Left ventricle myocardium inferior (tissue), 1 donor: Measurements from ENCODE around the gene ISLR2. TPM values are rescaled to one million over a fixed set of nuclear protein-coding genes. Genes with fewer than 3 reads are reported as not detected.
"Not testable (repeated sequence)": the region's sequence is repeated elsewhere in the genome, so short reads cannot be mapped to it uniquely, and the experiment has no call there.

ENCODE experiments used
- DNase-seq: peaks from one replicate; pipeline ENCODE4 v3.0.0-alpha.2; 2020
- H3K27ac ChIP-seq: fragments of 200-600 bp; replicated peaks from 2 replicates; pipeline ENCODE4 v1.8.0; 2021
- H3K27me3 ChIP-seq: fragments of 200-600 bp; 2 replicates; pipeline ENCODE4 v1.8.0; 2021; ENCODE audit warnings: low read depth
- H3K36me3 ChIP-seq: fragments of 200-600 bp; 2 replicates; pipeline ENCODE4 v1.8.0; 2021
- H3K4me1 ChIP-seq: fragments of 200-600 bp; 2 replicates; pipeline ENCODE4 v1.8.0; 2021
- H3K4me3 ChIP-seq: fragments of 200-600 bp; 2 replicates; pipeline ENCODE4 v1.8.0; 2021; ENCODE audit warnings: mild to moderate bottlenecking, moderate library complexity
- H3K9me3 ChIP-seq: fragments of 200-600 bp; replicated peaks from 2 replicates; pipeline ENCODE4 v1.8.0; 2021
- intact Hi-C: fragments of 100-400 bp; cut with micrococcal nuclease; formaldehyde crosslinking; loops from one replicate; pipeline ENCODE4 v1.11.0; 2022
- total RNA-seq: library from RNA; stranded (reverse); fragmentation: NEBNext Ultra II Directional; extraction: Animal tissue kit (Norgen Biotek cat#: 25700); gene quantifications from one replicate; pipeline ENCODE4 v1.2.1, GENCODE V29; 2021
- TF ChIP-seq, protein P1 (sequence below): fragments of 200-600 bp; IDR thresholded peaks from 2 replicates; pipeline ENCODE4 v1.8.0; 2021; ENCODE audit warnings: antibody characterized with exemption, mild to moderate bottlenecking, borderline replicate concordance
- donor health status: DM: no; HTN: yes; CAD: no; lungs with severe emphysema.

ISLR2 gene
- total RNA-seq, 1 donor from 2014 or later: 2.6 TPM

DNA sequence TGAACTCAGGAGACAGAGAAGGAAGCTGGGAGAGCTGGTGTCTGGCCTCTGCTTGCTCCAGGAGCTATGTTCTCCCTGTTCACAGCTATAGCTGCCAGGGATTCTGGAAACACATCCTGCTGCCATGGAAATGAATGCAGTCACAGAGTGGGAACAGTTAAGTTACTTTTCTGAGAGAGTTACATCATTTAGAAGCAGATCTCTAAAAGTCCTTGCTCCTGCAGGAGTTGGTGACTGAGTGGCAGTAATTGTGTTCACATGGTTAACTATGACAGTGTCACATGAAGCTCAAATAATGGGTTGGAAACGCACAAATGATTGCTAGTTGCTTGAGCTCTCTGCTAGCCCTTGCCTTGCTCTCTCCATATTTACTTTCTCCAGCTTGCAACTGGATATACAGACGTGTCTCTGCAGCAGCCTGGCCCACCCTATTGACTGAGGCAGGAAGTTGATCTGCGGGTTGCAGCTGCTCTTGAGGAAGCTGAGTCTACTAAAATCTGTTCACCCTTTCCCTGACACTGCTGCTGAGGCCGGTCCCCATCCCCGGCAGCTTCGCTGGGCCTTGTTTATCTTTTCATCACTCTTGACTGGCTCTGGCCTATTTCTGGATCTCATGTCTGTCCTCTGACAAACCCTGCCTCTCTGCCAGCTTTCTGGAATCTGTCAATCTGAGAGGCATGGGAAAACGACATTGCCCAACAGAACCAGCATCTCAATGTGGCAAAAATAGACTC lies 26.5 kb downstream of the ISLR2 start:
- Histone ChIP-seq H3K4me1 (peaks cover 45% of the 10 kb centered on the region), H3K27me3 (no peaks in the 10 kb centered on the region), H3K36me3 (no peaks in the 10 kb centered on the region), H3K4me3 (no peak overlapping the region), H3K9me3 (no peaks in the 10 kb centered on the region), H3K27ac (peak overlapping the region; percentile 69)
- TF ChIP-seq, protein P1, sequence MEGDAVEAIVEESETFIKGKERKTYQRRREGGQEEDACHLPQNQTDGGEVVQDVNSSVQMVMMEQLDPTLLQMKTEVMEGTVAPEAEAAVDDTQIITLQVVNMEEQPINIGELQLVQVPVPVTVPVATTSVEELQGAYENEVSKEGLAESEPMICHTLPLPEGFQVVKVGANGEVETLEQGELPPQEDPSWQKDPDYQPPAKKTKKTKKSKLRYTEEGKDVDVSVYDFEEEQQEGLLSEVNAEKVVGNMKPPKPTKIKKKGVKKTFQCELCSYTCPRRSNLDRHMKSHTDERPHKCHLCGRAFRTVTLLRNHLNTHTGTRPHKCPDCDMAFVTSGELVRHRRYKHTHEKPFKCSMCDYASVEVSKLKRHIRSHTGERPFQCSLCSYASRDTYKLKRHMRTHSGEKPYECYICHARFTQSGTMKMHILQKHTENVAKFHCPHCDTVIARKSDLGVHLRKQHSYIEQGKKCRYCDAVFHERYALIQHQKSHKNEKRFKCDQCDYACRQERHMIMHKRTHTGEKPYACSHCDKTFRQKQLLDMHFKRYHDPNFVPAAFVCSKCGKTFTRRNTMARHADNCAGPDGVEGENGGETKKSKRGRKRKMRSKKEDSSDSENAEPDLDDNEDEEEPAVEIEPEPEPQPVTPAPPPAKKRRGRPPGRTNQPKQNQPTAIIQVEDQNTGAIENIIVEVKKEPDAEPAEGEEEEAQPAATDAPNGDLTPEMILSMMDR: no peak
- intact Hi-C loops: no loop called here
- no peak for DNase-seq

DNA sequence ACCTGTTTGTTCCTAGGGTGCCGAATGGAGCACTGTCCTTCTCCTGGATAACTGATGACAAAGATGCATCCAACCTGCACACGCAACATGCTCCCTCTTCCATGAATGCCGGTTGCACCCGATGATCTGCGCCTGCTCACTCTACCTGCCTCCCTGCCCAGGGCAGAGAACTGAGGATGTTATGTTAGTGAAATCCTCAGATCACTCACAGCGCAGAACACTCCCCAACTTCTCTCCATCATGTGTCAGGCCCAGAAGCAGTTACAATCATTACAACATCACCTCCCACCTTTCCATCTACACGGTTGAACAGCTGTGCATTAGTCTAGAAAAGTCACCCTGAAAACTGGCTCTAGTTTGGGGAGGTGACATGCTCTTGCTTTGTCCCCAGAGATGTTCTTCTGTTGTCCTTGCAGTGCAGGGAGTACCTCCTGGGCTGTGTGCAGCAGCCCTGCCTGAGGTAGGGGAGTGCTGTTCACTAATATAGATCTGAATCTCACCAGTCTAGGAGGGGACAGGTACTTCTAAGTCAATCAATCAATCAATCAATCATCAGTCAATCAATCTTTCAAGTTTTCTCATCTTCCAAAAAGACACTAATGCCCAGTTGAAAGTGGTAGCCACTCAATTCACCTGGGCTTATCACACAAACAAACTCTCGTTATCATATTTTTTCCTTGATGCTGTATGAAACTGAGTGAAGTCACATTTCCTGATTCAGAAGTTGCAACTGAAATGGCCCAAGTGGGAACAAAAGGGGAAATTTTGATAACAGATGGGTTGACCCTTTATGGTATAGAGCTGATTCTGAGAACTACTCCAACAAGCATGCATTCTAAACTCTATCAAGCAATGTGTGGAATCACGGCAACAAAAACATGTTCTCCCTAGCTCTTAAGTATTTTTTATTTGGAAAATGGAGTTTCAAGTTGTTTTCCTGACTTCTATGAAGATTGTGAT lies 27.8 kb downstream of the ISLR2 start:
- DNase-seq: no peak
- TF ChIP-seq, protein P1: no peak
- Histone ChIP-seq H3K4me3 (no peak overlapping the region), H3K4me1 (peaks cover 45% of the 10 kb centered on the region), H3K27me3 (no peaks in the 10 kb centered on the region), H3K9me3 (no peaks in the 10 kb centered on the region), H3K27ac (peak overlapping the region; percentile 69), H3K36me3 (no peaks in the 10 kb centered on the region)
- intact Hi-C loops: no loop called here

DNA sequence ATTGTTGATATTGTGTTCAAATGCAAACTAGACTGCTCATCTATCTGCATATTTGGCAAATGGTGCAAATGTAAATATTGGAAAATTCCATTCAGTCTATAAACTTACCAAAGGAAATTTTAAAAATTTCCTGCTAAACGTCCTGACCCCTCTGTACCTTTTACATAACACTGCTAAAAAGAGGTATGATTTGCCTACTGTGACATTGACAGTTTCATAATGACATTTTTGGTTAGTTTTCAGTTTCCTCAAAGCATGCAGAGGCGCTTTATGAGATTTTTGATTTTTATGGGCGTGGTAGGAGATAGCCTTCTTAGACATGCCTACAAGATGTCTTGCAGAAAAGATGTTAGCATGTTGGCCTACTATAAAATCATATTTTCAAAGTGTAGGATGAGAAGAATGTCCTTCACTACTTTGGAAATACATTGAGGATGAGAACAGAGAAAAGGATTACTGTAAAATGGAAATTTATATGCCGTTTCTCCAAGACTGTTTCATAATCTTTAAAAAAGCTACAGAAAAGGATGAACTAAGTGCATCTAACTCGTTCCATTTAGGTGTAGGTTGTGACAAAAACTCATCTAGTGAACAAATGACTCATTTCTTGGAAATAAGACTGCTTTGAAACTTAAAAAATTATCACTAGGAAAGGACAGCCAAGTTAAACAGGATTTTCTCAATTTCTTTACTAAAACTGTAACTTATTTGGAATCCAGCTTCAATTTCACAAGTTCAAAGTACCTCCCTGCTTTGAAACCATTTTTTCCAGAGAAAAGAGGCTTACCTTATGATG lies 28.7 kb downstream of the ISLR2 start:
- no peaks in the 10 kb centered on the region for H3K27me3 ChIP-seq
- H3K4me3 ChIP-seq: no peak overlapping the region
- TF ChIP-seq, protein P1: no peak
- DNase-seq: no peak
- intact Hi-C loops: no loop called here
- H3K36me3 ChIP-seq: no peaks in the 10 kb centered on the region
- H3K27ac ChIP-seq: peak overlapping the region; percentile 11
- H3K4me1 ChIP-seq: peaks cover 45% of the 10 kb centered on the region
- H3K9me3 ChIP-seq: no peaks in the 10 kb centered on the region

DNA sequence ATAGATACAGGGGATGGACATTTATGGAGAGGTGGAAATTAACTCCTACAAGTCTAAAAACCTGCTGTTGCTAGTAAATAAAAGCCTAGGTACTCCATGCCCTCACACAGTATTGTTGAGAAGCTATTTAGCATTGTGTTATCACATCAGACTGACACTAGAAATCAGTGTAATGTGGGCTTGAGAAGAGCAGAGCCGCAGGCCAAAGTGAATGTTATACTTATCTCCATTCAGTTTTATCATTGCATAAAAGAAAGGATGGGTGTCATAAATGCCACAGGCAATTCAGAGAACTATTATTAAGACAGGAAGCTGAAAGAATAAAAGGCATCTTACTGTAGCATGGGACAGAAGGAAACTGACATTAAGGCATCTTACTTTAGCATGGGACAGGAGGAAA lies 29.4 kb downstream of the ISLR2 start:
- H3K9me3 ChIP-seq: no peaks in the 10 kb centered on the region
- no peaks in the 10 kb centered on the region for H3K36me3 ChIP-seq
- peak overlapping the region; percentile 11 for H3K27ac ChIP-seq
- no peaks in the 10 kb centered on the region for H3K27me3 ChIP-seq
- H3K4me1 ChIP-seq: peaks cover 45% of the 10 kb centered on the region
- no peak overlapping the region for H3K4me3 ChIP-seq
- intact Hi-C loops: no loop called here
- TF ChIP-seq, protein P1: no peak
- DNase-seq: no peak

DNA sequence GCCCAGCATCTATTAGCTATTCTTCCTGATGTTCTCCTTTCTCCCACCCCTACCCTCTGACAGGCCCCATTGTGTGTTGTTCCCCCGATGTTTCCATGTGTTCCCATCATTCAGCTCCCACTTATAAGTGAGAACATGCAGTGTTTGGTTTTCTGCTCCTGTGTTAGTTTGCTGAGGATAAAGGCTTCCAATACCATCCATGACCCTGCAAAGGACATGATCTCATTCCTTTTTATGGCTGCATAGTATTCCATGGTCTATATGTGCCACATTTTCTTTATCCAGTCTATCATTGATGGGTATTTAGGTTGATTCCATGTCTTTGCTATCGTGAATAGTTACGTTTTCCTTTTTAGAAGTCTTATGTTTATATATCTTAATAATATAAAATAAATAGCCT lies 30.0 kb downstream of the ISLR2 start:
- H3K27me3 ChIP-seq, DNase-seq, H3K27ac ChIP-seq, intact Hi-C loops, H3K4me3 ChIP-seq, H3K36me3 ChIP-seq, H3K9me3 ChIP-seq: not testable (repeated sequence)
- H3K4me1 ChIP-seq: peaks cover 45% of the 10 kb centered on the region

DNA sequence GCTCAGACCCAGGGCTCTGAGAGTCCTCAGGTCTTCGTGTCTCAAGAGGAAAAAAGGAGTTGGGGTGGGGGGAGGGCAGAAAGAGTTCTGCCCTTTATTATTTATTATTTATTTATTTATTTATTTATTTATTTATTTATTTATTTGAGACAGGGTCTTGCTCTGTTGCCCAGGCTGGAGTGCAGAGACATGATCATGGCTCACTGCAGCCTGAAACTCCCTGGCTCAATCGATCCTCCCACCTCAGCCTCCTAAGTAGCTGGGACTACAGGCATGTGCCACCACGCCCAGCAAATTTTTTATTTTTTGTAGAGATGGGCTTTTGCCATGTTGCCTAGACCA lies 31.8 kb downstream of the ISLR2 start:
- DNase-seq, intact Hi-C loops, H3K4me3 ChIP-seq, H3K27me3 ChIP-seq, H3K27ac ChIP-seq, H3K36me3 ChIP-seq, H3K9me3 ChIP-seq: not testable (repeated sequence)
- H3K4me1 ChIP-seq: peaks cover 29% of the 10 kb centered on the region
